H9 (cell line): ENCODE results near the gene LRRC42. TPM values are rescaled to one million over a fixed set of nuclear protein-coding genes. Genes with fewer than 3 reads are reported as not detected.

Source experiments
- DNase-seq: peaks from one replicate; pipeline ENCODE4 v3.0.0-alpha.2; 2017
- H2AFZ ChIP-seq: one replicate; pipeline ENCODE4 v1.6.1; 2013; ENCODE audit warnings: mild to moderate bottlenecking, low read length, control low read depth, moderate library complexity
- H2AK5ac ChIP-seq: 2 replicates; pipeline ENCODE4 v1.6.1; 2013; ENCODE audit warnings: low read length, control low read depth, mixed read lengths; ENCODE audit not compliant: insufficient read length
- H2BK120ac ChIP-seq: one replicate; pipeline ENCODE4 v1.6.1; 2013; ENCODE audit warnings: low read depth, mild to moderate bottlenecking, low read length, control low read depth, inconsistent platforms; ENCODE audit not compliant: poor library complexity, severe bottlenecking
- H2BK12ac ChIP-seq: 2 replicates; pipeline ENCODE4 v1.6.1; 2013; ENCODE audit warnings: low read length, control low read depth, mixed read lengths, low read depth; ENCODE audit not compliant: insufficient read length
- H2BK15ac ChIP-seq: 2 replicates; pipeline ENCODE4 v1.6.1; 2013; ENCODE audit warnings: low read depth, low read length, control low read depth
- H2BK20ac ChIP-seq: one replicate; pipeline ENCODE4 v1.6.1; 2013; ENCODE audit warnings: low read depth, mild to moderate bottlenecking, low read length, control low read depth, inconsistent platforms; ENCODE audit not compliant: poor library complexity, severe bottlenecking
- H2BK5ac ChIP-seq: 2 replicates; pipeline ENCODE4 v1.6.1; 2013; ENCODE audit warnings: low read length, control low read depth, mixed read lengths; ENCODE audit not compliant: insufficient read length
- H3K14ac ChIP-seq: 2 replicates; pipeline ENCODE4 v1.6.1; 2013; ENCODE audit warnings: low read length, control low read depth; ENCODE audit not compliant: insufficient read depth
- H3K18ac ChIP-seq: 2 replicates; pipeline ENCODE4 v1.6.1; 2013; ENCODE audit warnings: low read depth, mild to moderate bottlenecking, mixed read lengths, low read length, control low read depth; ENCODE audit not compliant: insufficient read length
- H3K23ac ChIP-seq: 2 replicates; pipeline ENCODE4 v1.6.1; 2013; ENCODE audit warnings: low read length, control low read depth, mixed read lengths, low read depth; ENCODE audit not compliant: insufficient read length
- H3K23me2 ChIP-seq: 2 replicates; pipeline ENCODE4 v1.6.1; 2013; ENCODE audit warnings: low read depth, mild to moderate bottlenecking, mixed read lengths, low read length, control low read depth; ENCODE audit not compliant: insufficient read length, poor library complexity, severe bottlenecking
- H3K27ac ChIP-seq: 2 replicates; pipeline ENCODE4 v1.5.1; 2013; ENCODE audit warnings: low read length, control low read depth, mixed read lengths, low read depth; ENCODE audit not compliant: insufficient read length
- H3K27me3 ChIP-seq: 2 replicates; pipeline ENCODE4 v1.6.1; 2013; ENCODE audit warnings: low read length, control low read depth, inconsistent platforms; ENCODE audit not compliant: insufficient read depth
- H3K4ac ChIP-seq: 2 replicates; pipeline ENCODE4 v1.6.1; 2013; ENCODE audit warnings: low read depth, mild to moderate bottlenecking, control low read depth, inconsistent platforms, low read length, moderate library complexity
- H3K4me1 ChIP-seq: 2 replicates; pipeline ENCODE4 v1.6.1; 2013; ENCODE audit warnings: low read length, control low read depth, inconsistent platforms; ENCODE audit not compliant: insufficient read depth
- H3K4me2 ChIP-seq: 2 replicates; pipeline ENCODE4 v1.6.1; 2013; ENCODE audit warnings: low read length, control low read depth, mixed read lengths; ENCODE audit not compliant: insufficient read length, insufficient read depth
- H3K56ac ChIP-seq: 2 replicates; pipeline ENCODE4 v1.6.1; 2013; ENCODE audit warnings: low read depth, mild to moderate bottlenecking, mixed read lengths, low read length, control low read depth; ENCODE audit not compliant: insufficient read length
- H3K79me1 ChIP-seq: 2 replicates; pipeline ENCODE4 v1.6.1; 2013; ENCODE audit warnings: low read depth, mild to moderate bottlenecking, moderate library complexity, low read length, control low read depth, inconsistent platforms; ENCODE audit not compliant: insufficient read depth, poor library complexity, severe bottlenecking
- H3K79me2 ChIP-seq: 2 replicates; pipeline ENCODE4 v1.6.1; 2013; ENCODE audit warnings: low read length, control low read depth, inconsistent platforms; ENCODE audit not compliant: insufficient read depth
- H3K9ac ChIP-seq: 2 replicates; pipeline ENCODE4 v1.6.1; 2013; ENCODE audit warnings: low read length, control low read depth, mixed read lengths; ENCODE audit not compliant: insufficient read length; ENCODE audit errors: extremely low read depth
- H3K9me3 ChIP-seq: one replicate; pipeline ENCODE4 v1.6.1; 2013; ENCODE audit warnings: low read depth, low read length, inconsistent platforms; ENCODE audit not compliant: control insufficient read depth
- H3T11ph ChIP-seq: one replicate; pipeline ENCODE4 v1.6.1; 2013; ENCODE audit warnings: mild to moderate bottlenecking, low read length, control low read depth, inconsistent platforms
- H4K20me1 ChIP-seq: one replicate; pipeline ENCODE4 v1.6.1; 2013; ENCODE audit not compliant: control insufficient read depth, insufficient read length, insufficient read depth
- H4K5ac ChIP-seq: 2 replicates; pipeline ENCODE4 v1.6.1; 2013; ENCODE audit warnings: low read depth, mild to moderate bottlenecking, mixed read lengths, low read length, control low read depth; ENCODE audit not compliant: insufficient read length
- H4K8ac ChIP-seq: replicated peaks from 2 replicates; pipeline ENCODE4 v1.6.1; 2013; ENCODE audit warnings: low read length, control low read depth, mixed read lengths, low read depth; ENCODE audit not compliant: insufficient read length
- H4K91ac ChIP-seq: 2 replicates; pipeline ENCODE4 v1.6.1; 2013; ENCODE audit warnings: low read depth, mild to moderate bottlenecking, moderate library complexity, mixed read lengths, low read length, control low read depth; ENCODE audit not compliant: insufficient read length
- H3K27ac Mint-ChIP-seq, 3 experiments: 2 replicates in 2 of 3; 3 replicates in 1 of 3; pipeline ENCODE4 v1.8.0; 2020 to 2021; ENCODE audit warnings: mixed read lengths in 3 of 3, mild to moderate bottlenecking in 1 of 3, moderate library complexity in 1 of 3
- H3K27me3 Mint-ChIP-seq: 2 replicates; pipeline ENCODE4 v1.8.0; 2021; ENCODE audit warnings: low read depth, mild to moderate bottlenecking, moderate library complexity, mixed read lengths
- H3K36me3 Mint-ChIP-seq, 3 experiments: 2 replicates in 2 of 3; 3 replicates in 1 of 3; pipeline ENCODE4 v1.8.0; 2020 to 2021; ENCODE audit warnings: low read depth in 3 of 3, mixed read lengths in 3 of 3; ENCODE audit not compliant: insufficient read depth in 1 of 3
- H3K4me1 Mint-ChIP-seq, 2 experiments: 2 replicates each; pipeline ENCODE4 v1.8.0; 2020; ENCODE audit warnings: mixed read lengths in 2 of 2
- H3K4me3 Mint-ChIP-seq, 2 experiments: 2 replicates in 1 of 2; 3 replicates in 1 of 2; pipeline ENCODE4 v1.8.0; 2020 to 2021; ENCODE audit warnings: mild to moderate bottlenecking in 2 of 2, mixed read lengths in 2 of 2, moderate library complexity in 1 of 2
- H3K9me3 Mint-ChIP-seq, 2 experiments: 2 replicates in 1 of 2; 3 replicates in 1 of 2; pipeline ENCODE4 v1.8.0; 2020; ENCODE audit warnings: mild to moderate bottlenecking in 2 of 2, mixed read lengths in 2 of 2, moderate library complexity in 1 of 2
- CTCF ChIP-seq: fragments of 200-600 bp; sonication (generic); conservative IDR thresholded peaks from 3 replicates; pipeline ENCODE4 v1.8.0; 2021; ENCODE audit warnings: antibody characterized with exemption, mild to moderate bottlenecking
- WGBS: extraction: QIAGEN DNeasy Blood & Tissue Kit; methylation state at CpG from one replicate; pipeline ENCODE4 v1.1.7; 2013; ENCODE audit warnings: missing lambda C conversion rate, low lambda C conversion rate, mixed read lengths; ENCODE audit not compliant: insufficient read length; ENCODE audit errors: extremely low coverage; 5-methylcytosine and 5-hydroxymethylcytosine counted together
- total RNA-seq: library from RNA; stranded (reverse); gene quantifications from 2 replicates; pipeline ENCODE4 v1.2.1, GENCODE V29; 2021

LRRC42 gene
- total RNA-seq, 1 experiment from 2014 or later = 36.3 TPM

- H2BK12ac ChIP-seq = no peak overlapping the region
- no peak overlapping the region for H2AFZ ChIP-seq
- no peak overlapping the region for H3T11ph ChIP-seq
- Mint-ChIP-seq H3K36me3 (peaks cover 28 to 69% (median 61%) of the 10 kb centered on the region in 3 experiments; a peak in 6 of 7 replicates), H3K9me3 (no peaks in the 10 kb centered on the region), H3K4me1 (peaks cover 6 to 10% of the 10 kb centered on the region in 2 experiments), H3K27ac (no peak overlapping the region), H3K27me3 (no peaks in the 10 kb centered on the region), H3K4me3 (no peak overlapping the region)
- H3K27ac ChIP-seq = no peak overlapping the region
- H3K27me3 ChIP-seq = no peaks in the 10 kb centered on the region
- no peak overlapping the region for H4K5ac ChIP-seq
- H3K4me2 ChIP-seq = no peak overlapping the region
- H3K4ac ChIP-seq = no peak overlapping the region
- H3K23ac ChIP-seq = no peak overlapping the region
- no CpG with 5 or more reads among the region's 3 CpGs for WGBS
- no peak overlapping the region for H2BK120ac ChIP-seq
- no peak overlapping the region for H2BK20ac ChIP-seq
- H4K20me1 ChIP-seq = no peaks in the 10 kb centered on the region
- no peak overlapping the region for H4K8ac ChIP-seq
- no peaks in the 10 kb centered on the region for H3K79me1 ChIP-seq
- no peak overlapping the region for H3K9ac ChIP-seq
- no peak overlapping the region for H3K14ac ChIP-seq
- no peak for TF ChIP-seq CTCF
- H3K4me1 ChIP-seq = 0 out of 2 replicates have a peak, but pooled peaks cover 2% of the 10 kb centered on the region
- H3K9me3 ChIP-seq = no peaks in the 10 kb centered on the region
- H2BK5ac ChIP-seq = no peak overlapping the region
- no peak overlapping the region for H2BK15ac ChIP-seq
- no peaks in the 10 kb centered on the region for H3K79me2 ChIP-seq
- no peak for DNase-seq
- H4K91ac ChIP-seq = no peak overlapping the region
- no peak overlapping the region for H3K18ac ChIP-seq
- H3K56ac ChIP-seq = no peak overlapping the region
- H2AK5ac ChIP-seq = no peak overlapping the region
- no peaks in the 10 kb centered on the region for H3K23me2 ChIP-seq
These were observed 20.6 kb downstream of the LRRC42 start for GRCh38 chr1:53966794-53967193.
